K562 (cell line): ENCODE measurements around the gene ROS1. TPM values are rescaled to one million over a fixed set of nuclear protein-coding genes. Genes with fewer than 3 reads are reported as not detected.

ENCODE experiments used
- ATAC-seq: fragments of 200-7000 bp; cut with Tn5 transposase; 3 replicates; pipeline ENCODE4 v1.9.1; 2020; ENCODE audit warnings: moderate library complexity
- BruUV-seq: library from RNA; stranded (reverse); fragments of 400-500 nt; replicated peaks from 2 replicates; lab custom pipeline; 2021; lab: Mats Ljungman, UMichigan
- CTCF ChIA-PET: fragments of 300-600 bp; formaldehyde crosslinking; extraction: SDS; loops from one replicate; lab custom pipeline; 2021; ENCODE audit warnings: low intra/inter-chr PET ratio; lab: Yijun Ruan, JAX
- POLR2A ChIA-PET: fragments of 300-600, 350-650 bp; sonication (Branson Sonifier 250); formaldehyde crosslinking; extraction: SDS; loops from one replicate; lab custom pipeline; 2021; ENCODE audit warnings: antibody characterized with exemption, inconsistent platforms; lab: Yijun Ruan, JAX
- DNase-seq, 4 experiments: peaks; one replicate each; pipeline versions ENCODE4 v3.0.0 to v3.0.0-alpha.2; 2011 to 2018; ENCODE audit warnings: low spot score in 3 of 4, mixed read lengths in 3 of 4; ENCODE audit errors: extremely low read depth in 1 of 4
- FAIRE-seq: peaks from 2 replicates; lab custom pipeline; 2011; peaks lifted over from hg19 to GRCh38; lab: Jason Lieb, UNC
- H2AFZ ChIP-seq: 2 replicates; pipeline ENCODE4 v1.6.0; 2011; ENCODE audit warnings: low read depth, low read length, control low read depth, inconsistent platforms
- H3K27ac ChIP-seq: fragments of 200-600 bp; 3 replicates; pipeline ENCODE4 v1.8.0; 2011; ENCODE audit warnings: low read depth, mild to moderate bottlenecking, control low read depth, inconsistent platforms, low read length, moderate library complexity, mixed read lengths; ENCODE audit errors: extremely low read depth
- H3K27me3 ChIP-seq, 2 experiments: fragments of 300-600 bp in 1 of 2; 2 replicates in 1 of 2; 3 replicates in 1 of 2; pipeline versions ENCODE4 v1.6.0 to v1.8.0; 2011; ENCODE audit warnings: inconsistent platforms in 2 of 2, low read length in 2 of 2, mild to moderate bottlenecking in 1 of 2, mixed read lengths in 1 of 2, moderate library complexity in 1 of 2; ENCODE audit not compliant: control insufficient read depth in 2 of 2, insufficient read depth in 2 of 2
- H3K36me3 ChIP-seq: fragments of 300-600 bp; 3 replicates; pipeline ENCODE4 v1.8.0; 2011; ENCODE audit warnings: mild to moderate bottlenecking, low read length, inconsistent platforms; ENCODE audit not compliant: control insufficient read depth, insufficient read depth
- H3K4me1 ChIP-seq, 2 experiments: fragments of 200-600 bp in 1 of 2; replicated peaks in 1 of 2; 2 replicates in 1 of 2; 3 replicates in 1 of 2; pipeline versions ENCODE4 v1.5.1 to v1.8.0; 2011; ENCODE audit warnings: inconsistent platforms in 2 of 2, low read length in 2 of 2, mild to moderate bottlenecking in 1 of 2, mixed read lengths in 1 of 2, moderate library complexity in 1 of 2; ENCODE audit not compliant: control insufficient read depth in 2 of 2, insufficient read depth in 2 of 2
- H3K4me2 ChIP-seq: 2 replicates; pipeline ENCODE4 v1.6.1; 2011; ENCODE audit warnings: low read length, control low read depth, inconsistent platforms, mixed read lengths; ENCODE audit not compliant: insufficient read depth
- H3K4me3 ChIP-seq: fragments of 200-600 bp; sonication (generic), shearing (Covaris generic); 2 replicates; pipeline ENCODE4 v1.5.1; 2016; ENCODE audit warnings: control low read depth, inconsistent platforms
- H3K79me2 ChIP-seq: fragments of 200-600 bp; 3 replicates; pipeline ENCODE4 v1.8.0; 2011; ENCODE audit warnings: low read length, inconsistent platforms; ENCODE audit not compliant: control insufficient read depth, insufficient read depth
- H3K9ac ChIP-seq, 2 experiments: 2 replicates each; pipeline versions ENCODE4 v1.6.0 to v1.6.1; 2011; ENCODE audit warnings: low read depth in 2 of 2, low read length in 2 of 2, control low read depth in 1 of 2, inconsistent platforms in 1 of 2, mild to moderate bottlenecking in 1 of 2, mixed read lengths in 1 of 2; ENCODE audit not compliant: insufficient read depth in 1 of 2
- H3K9me1 ChIP-seq: one replicate; pipeline ENCODE4 v1.6.0; 2011; ENCODE audit warnings: inconsistent platforms, mild to moderate bottlenecking, low read length, moderate library complexity; ENCODE audit not compliant: control insufficient read depth, insufficient read depth
- H3K9me3 ChIP-seq: replicated peaks from 2 replicates; pipeline ENCODE4 v1.5.1; 2011; ENCODE audit warnings: low read depth, low read length, inconsistent platforms; ENCODE audit not compliant: control insufficient read depth, insufficient read depth
- H4K20me1 ChIP-seq: replicated peaks from 2 replicates; pipeline ENCODE4 v1.6.1; 2011; ENCODE audit warnings: low read length, inconsistent platforms, mixed read lengths; ENCODE audit not compliant: control insufficient read depth, insufficient read depth
- HDAC8 ChIP-seq: fragments of 450-650 bp; IDR thresholded peaks from 2 replicates; pipeline ENCODE4 v1.6.1; 2016; ENCODE audit warnings: mild to moderate bottlenecking, missing genetic modification characterization, moderate library complexity, missing compliant biosample characterization
- HNRNPH1 ChIP-seq: fragments of 200-400 bp; formaldehyde crosslinking; optimal IDR thresholded peaks from 2 replicates; pipeline ENCODE3; 2017; ENCODE audit warnings: low read depth, mild to moderate bottlenecking, low read length, moderate library complexity
- MTF1 ChIP-seq: fragments of 250-450 bp; sonication (Bioruptor Pico); IDR thresholded peaks from 2 replicates; pipeline ENCODE4 v1.9.0; 2021; ENCODE audit warnings: moderate library complexity, mild to moderate bottlenecking, inconsistent platforms, borderline replicate concordance
- NFE2L1 ChIP-seq: fragments of 450-650 bp; IDR thresholded peaks from 2 replicates; pipeline ENCODE4 v1.6.1; 2016; ENCODE audit warnings: missing genetic modification characterization, low read depth, mild to moderate bottlenecking, missing compliant biosample characterization, moderate library complexity, borderline replicate concordance
- PML ChIP-seq: IDR thresholded peaks from 2 replicates; pipeline ENCODE4 v1.6.1; 2012; ENCODE audit warnings: low read length, inconsistent platforms
- SIX5 ChIP-seq, 2 experiments: IDR thresholded peaks; 2 replicates each; pipeline ENCODE4 v1.6.1; 2011; ENCODE audit warnings: low read length in 2 of 2, borderline replicate concordance in 1 of 2, low read depth in 1 of 2, mild to moderate bottlenecking in 1 of 2, moderate library complexity in 1 of 2; ENCODE audit not compliant: insufficient read depth in 1 of 2
- SMARCB1 ChIP-seq: IDR thresholded peaks from 2 replicates; pipeline ENCODE4 v1.6.1; 2011; ENCODE audit warnings: improper control_type of control experiment, low read depth; ENCODE audit not compliant: insufficient read length
- SUPT5H ChIP-seq: fragments of 450-650 bp; IDR thresholded peaks from 2 replicates; pipeline ENCODE4 v1.6.1; 2016
- TCF15 ChIP-seq: fragments of 250-450 bp; sonication (Bioruptor Pico); IDR thresholded peaks from 2 replicates; pipeline ENCODE4 v1.8.0; 2022; ENCODE audit warnings: moderate library complexity, mild to moderate bottlenecking, inconsistent platforms
- ZBED1 ChIP-seq: IDR thresholded peaks from 2 replicates; pipeline ENCODE4 v1.6.1; 2014
- ZBTB2 ChIP-seq: fragments of 450-650 bp; IDR thresholded peaks from 2 replicates; pipeline ENCODE4 v1.6.1; 2016; ENCODE audit warnings: antibody characterized with exemption
- ZFP1 ChIP-seq: fragments of 450-650 bp; formaldehyde crosslinking; IDR thresholded peaks from 2 replicates; pipeline ENCODE4 v1.4.0; 2020; ENCODE audit warnings: mild to moderate bottlenecking, mixed read lengths
- ZNF224 ChIP-seq: sonication (generic); formaldehyde crosslinking; IDR thresholded peaks from 2 replicates; pipeline ENCODE4 v1.8.0; 2022; ENCODE audit warnings: mild to moderate bottlenecking, missing genetic modification reagents
- ZNF318 ChIP-seq, 2 experiments: fragments of 450-650 bp; IDR thresholded peaks; 2 replicates each; pipeline ENCODE4 v1.6.1; 2016; ENCODE audit warnings: mild to moderate bottlenecking in 2 of 2, borderline replicate concordance in 1 of 2, low read depth in 1 of 2, moderate library complexity in 1 of 2
- WGBS: fragments of 100-300 bp; shearing (Covaris generic); methylation state at CpG from one replicate; pipeline ENCODE4 v1.1.6; 2016; ENCODE audit warnings: low coverage, mixed read lengths; ENCODE audit not compliant: insufficient coverage; ENCODE audit errors: missing lambda C conversion rate; 5-methylcytosine and 5-hydroxymethylcytosine counted together
- in situ Hi-C: fragments of 300-500 bp; cut with MboI; formaldehyde crosslinking; loops from 4 replicates; pipeline ENCODE4 v1.15.0; 2018; ENCODE audit warnings: inconsistent platforms, mixed read lengths
- intact Hi-C: fragments of 100-400 bp; cut with micrococcal nuclease; formaldehyde crosslinking; loops from 2 replicates; pipeline ENCODE4 v1.14.2; 2022
- polyA plus RNA-seq, 8 experiments: library from polyadenylated mRNA; depleted of rRNA in 4 of 8; stranded (reverse) in 5 of 8; unstranded in 3 of 8; fragments of >200 nt; fragmentation: Nextera tagmentation in 2 of 8; fragmentation: Illumina TruSeq in 1 of 8; extraction: Ambion mirVana in 2 of 8; extraction: Trizol in 1 of 8; gene quantifications; 2 replicates each; pipeline versions ENCODE4 v1.2.1 to v1.2.3, GENCODE V29; 2011 to 2014; ENCODE audit warnings: inconsistent platforms in 1 of 8, missing spikeins in 1 of 8
- total RNA-seq, 7 experiments: library from RNA; depleted of rRNA in 6 of 7; stranded (reverse); fragments of >200 nt in 6 of 7; fragmentation: Illumina TruSeq in 2 of 7; extraction: Trizol in 2 of 7; gene quantifications; 2 replicates each; pipeline versions ENCODE4 v1.2.1 to v1.2.3, GENCODE V29; 2011 to 2021; ENCODE audit warnings: low replicate concordance in 1 of 7

ROS1 gene
- total and polyA plus RNA-seq, 9 of the 15 experiments (the other 6 are each of a cell fraction or from before 2014, with no cell fraction given): under 0.01 to 0.16 (median 0.04) TPM; not detected in 6

GRCh38 chr6:117309069-117309468 is 116.7 kb downstream of the ROS1 start:
- BruUV-seq: no TSS peak
- Histone ChIP-seq H3K9me1 (no peaks in the 10 kb centered on the region), H3K9me3 (no peaks in the 10 kb centered on the region), H3K36me3 (no peaks in the 10 kb centered on the region), H4K20me1 (no peaks in the 10 kb centered on the region), H3K79me2 (no peaks in the 10 kb centered on the region), H3K4me1 (no peaks in the 10 kb centered on the region), H3K4me3 (no peak overlapping the region), H3K27me3 (no peaks in the 10 kb centered on the region), H2AFZ (no peak overlapping the region), H3K4me2 (no peak overlapping the region), H3K9ac (no peak overlapping the region), H3K27ac (no peak overlapping the region)
- ChIA-PET POLR2A (no interaction called here), CTCF (no interaction called here)
- 2% methylated on average over 3 of the region's 3 CpGs for WGBS
- intact Hi-C loops: no loop called here
- no peak for ATAC-seq
- DNase-seq: no peak
- in situ Hi-C loops: no loop called here
- no peak for FAIRE-seq
- TF ChIP-seq ZNF318 (IDR thresholded peaks at IDR 0.05; ENCODE audit: borderline replicate concordance in 1 of 2, low read depth in 1 of 2): no peak
- TF ChIP-seq ZNF224: no peak
- no peak for TF ChIP-seq SUPT5H
- no peak for TF ChIP-seq ZBED1
- TF ChIP-seq NFE2L1 (tag): no peak
- no peak for TF ChIP-seq HDAC8 (tag)
- TF ChIP-seq TCF15 (CRISPR knock-in tag): no peak
- no peak for TF ChIP-seq ZFP1 (CRISPR knock-in tag)
- TF ChIP-seq ZBTB2: no peak
- TF ChIP-seq SIX5 (IDR thresholded peaks at IDR 0.05; ENCODE audit: borderline replicate concordance in 1 of 2, insufficient read depth in 1 of 2, low read depth in 1 of 2, low read length in 2 of 2): no peak
- no peak for TF ChIP-seq HNRNPH1
- TF ChIP-seq MTF1: no peak
- TF ChIP-seq PML: no peak
- TF ChIP-seq SMARCB1: no peak
